HG03439 (cell line): ENCODE measurements around the gene INPP4B.

Experiments used
- ATAC-seq: cut with Tn5 transposase; IDR thresholded peaks from one replicate; pipeline ENCODE4 v1.9.1; 2021; ENCODE audit warnings: mild to moderate bottlenecking, moderate library complexity; ENCODE audit not compliant: unreplicated experiment

Gene INPP4B

GRCh38 chr4:142583708-142584107 is 262.4 kb downstream of the INPP4B start:
- no peak for ATAC-seq

GRCh38 chr4:142582340-142582739 is 263.8 kb downstream of the INPP4B start:
- no peak for ATAC-seq

GRCh38 chr4:142581881-142582280 is 264.2 kb downstream of the INPP4B start:
- no peak for ATAC-seq

GRCh38 chr4:142579443-142579842 is 266.7 kb downstream of the INPP4B start:
- no peak for ATAC-seq

GRCh38 chr4:142574306-142574705 is 271.8 kb downstream of the INPP4B start:
- no peak for ATAC-seq

GRCh38 chr4:142572071-142572470 is 274.0 kb downstream of the INPP4B start:
- ATAC-seq = no peak

- no peak for ATAC-seq
These were observed 278.3 kb downstream of the INPP4B start for GRCh38 chr4:142567620-142568451.

- ATAC-seq = no peak
These were observed 278.9 kb downstream of the INPP4B start for GRCh38 chr4:142567199-142567598.

- no peak for ATAC-seq
These were observed 279.3 kb downstream of the INPP4B start for GRCh38 chr4:142566777-142567176.

GRCh38 chr4:142566243-142566642 is 279.9 kb downstream of the INPP4B start:
- no peak for ATAC-seq

GRCh38 chr4:142565771-142566170 is 280.3 kb downstream of the INPP4B start:
- ATAC-seq = no peak

GRCh38 chr4:142563682-142564291 is 282.3 kb downstream of the INPP4B start:
- ATAC-seq = no peak

GRCh38 chr4:142559986-142560385 is 286.1 kb downstream of the INPP4B start:
- no peak for ATAC-seq

GRCh38 chr4:142558851-142559250 is 287.2 kb downstream of the INPP4B start:
- ATAC-seq = no peak

- no peak for ATAC-seq
These were observed 288.8 kb downstream of the INPP4B start for GRCh38 chr4:142557239-142557801.

- ATAC-seq = no peak
These were observed 289.4 kb downstream of the INPP4B start for GRCh38 chr4:142556570-142557238.

- no peak for ATAC-seq
These were observed 290.1 kb downstream of the INPP4B start for GRCh38 chr4:142556048-142556447.

GRCh38 chr4:142554412-142554811 is 291.7 kb downstream of the INPP4B start:
- no peak for ATAC-seq

GRCh38 chr4:142551517-142552305 is 294.4 kb downstream of the INPP4B start:
- ATAC-seq = no peak

- no peak for ATAC-seq
These were observed 295.1 kb downstream of the INPP4B start for GRCh38 chr4:142550965-142551364.
